Measurements from ENCODE around the gene ZIC1. TPM values are rescaled to one million over a fixed set of nuclear protein-coding genes. Genes with fewer than 3 reads are reported as not detected.

The ZIC1 gene
- total RNA-seq, 1 experiment from 2014 or later = not detected

- Histone ChIP-seq H3K79me2 (ENCODE audit: low read length) (no peaks in the 10 kb centered on the region), H3F3A (ENCODE audit: low read length, unreplicated experiment) (no peaks in the 10 kb centered on the region), H3K4me3 (ENCODE audit: low read length) (no peak overlapping the region), H3K9me3 (ENCODE audit: low read length) (no peaks in the 10 kb centered on the region), H3K36me3 (ENCODE audit: low read depth, low read length) (no peaks in the 10 kb centered on the region), H3K4me1 (ENCODE audit: insufficient read depth, low read length) (no peaks in the 10 kb centered on the region), H3K4me2 (ENCODE audit: low read length) (no peak overlapping the region), H4K20me1 (ENCODE audit: low read length) (no peaks in the 10 kb centered on the region), H2AFZ (ENCODE audit: low read length) (no peak overlapping the region), H3K27me3 (ENCODE audit: low read length) (peaks cover 44% of the 10 kb centered on the region), H3K9ac (ENCODE audit: low read length) (no peak overlapping the region), H3K27ac (ENCODE audit: low read length) (no peak overlapping the region), H3K9me2 (replicated peaks; ENCODE audit: low read length) (no peaks in the 10 kb centered on the region)
- TF ChIP-seq EZH2 (IDR thresholded peaks at IDR 0.05; ENCODE audit: low read length, unreplicated experiment) (no peak), CTCF (conservative IDR thresholded peaks at IDR 0.05; ENCODE audit: low read depth, low read length) (no peak), EZH2phosphoT487 (IDR thresholded peaks at IDR 0.05; ENCODE audit: borderline replicate concordance, low read length) (no peak)
- DNase-seq (no peak), ATAC-seq (no peak)
- ChIA-PET CTCF (no interaction called here), POLR2A (ENCODE audit: unreplicated experiment) (no interaction called here)
- BruUV-seq (replicated peaks) = no TSS peak
- intact Hi-C loops (cut with micrococcal nuclease) = no loop called here
Measured at GRCh38 chr3:147394884-147395225, 14.3 kb upstream of the ZIC1 start.

- no peaks in the 10 kb centered on the region for H3K9me2 ChIP-seq (replicated peaks; ENCODE audit: low read length)
- DNase-seq (no peak), ATAC-seq (no peak)
- CTCF ChIA-PET = no interaction called here
- H3K4me3 ChIP-seq (ENCODE audit: low read length) = no peak overlapping the region
- no peaks in the 10 kb centered on the region for H3K36me3 ChIP-seq (ENCODE audit: low read depth, low read length)
- POLR2A ChIA-PET (ENCODE audit: unreplicated experiment) = no interaction called here
- no peaks in the 10 kb centered on the region for H3K4me1 ChIP-seq (ENCODE audit: insufficient read depth, low read length)
- BruUV-seq (replicated peaks) = no TSS peak
- H3K9ac ChIP-seq (ENCODE audit: low read length) = no peak overlapping the region
- no peak overlapping the region for H3K4me2 ChIP-seq (ENCODE audit: low read length)
- no peaks in the 10 kb centered on the region for H3F3A ChIP-seq (ENCODE audit: low read length, unreplicated experiment)
- no peaks in the 10 kb centered on the region for H3K9me3 ChIP-seq (ENCODE audit: low read length)
- no peak overlapping the region for H2AFZ ChIP-seq (ENCODE audit: low read length)
- intact Hi-C loops (cut with micrococcal nuclease) = no loop called here
- peaks cover 31% of the 10 kb centered on the region for H3K27me3 ChIP-seq (ENCODE audit: low read length)
- TF ChIP-seq CTCF (conservative IDR thresholded peaks at IDR 0.05; ENCODE audit: low read depth, low read length) (no peak), EZH2phosphoT487 (IDR thresholded peaks at IDR 0.05; ENCODE audit: borderline replicate concordance, low read length) (no peak), EZH2 (IDR thresholded peaks at IDR 0.05; ENCODE audit: low read length, unreplicated experiment) (no peak)
- H4K20me1 ChIP-seq (ENCODE audit: low read length) = no peaks in the 10 kb centered on the region
- no peaks in the 10 kb centered on the region for H3K79me2 ChIP-seq (ENCODE audit: low read length)
- no peak overlapping the region for H3K27ac ChIP-seq (ENCODE audit: low read length)
Measured at GRCh38 chr3:147395899-147396711, 13.1 kb upstream of the ZIC1 start.

- Histone ChIP-seq H3F3A (ENCODE audit: low read length, unreplicated experiment) (no peaks in the 10 kb centered on the region), H3K4me2 (ENCODE audit: low read length) (no peak overlapping the region), H3K27ac (ENCODE audit: low read length) (no peak overlapping the region), H3K36me3 (ENCODE audit: low read depth, low read length) (no peaks in the 10 kb centered on the region), H3K9me2 (replicated peaks; ENCODE audit: low read length) (no peaks in the 10 kb centered on the region), H3K9ac (ENCODE audit: low read length) (no peak overlapping the region), H4K20me1 (ENCODE audit: low read length) (no peaks in the 10 kb centered on the region), H3K4me1 (ENCODE audit: insufficient read depth, low read length) (no peaks in the 10 kb centered on the region), H2AFZ (ENCODE audit: low read length) (no peak overlapping the region), H3K9me3 (ENCODE audit: low read length) (no peaks in the 10 kb centered on the region), H3K27me3 (ENCODE audit: low read length) (peaks cover 33% of the 10 kb centered on the region), H3K4me3 (ENCODE audit: low read length) (no peak overlapping the region), H3K79me2 (ENCODE audit: low read length) (no peaks in the 10 kb centered on the region)
- BruUV-seq (replicated peaks) = no TSS peak
- ATAC-seq = no peak
- ChIA-PET POLR2A (ENCODE audit: unreplicated experiment) (no interaction called here), CTCF (no interaction called here)
- no peak for DNase-seq
- intact Hi-C loops (cut with micrococcal nuclease) = no loop called here
- TF ChIP-seq CTCF (conservative IDR thresholded peaks at IDR 0.05; ENCODE audit: low read depth, low read length) (no peak), EZH2phosphoT487 (IDR thresholded peaks at IDR 0.05; ENCODE audit: borderline replicate concordance, low read length) (no peak), EZH2 (IDR thresholded peaks at IDR 0.05; ENCODE audit: low read length, unreplicated experiment) (no peak)
Measured at GRCh38 chr3:147396712-147397046, 12.5 kb upstream of the ZIC1 start.
